Mesothelial cell of epicardium (in vitro differentiated cells): Measurements from ENCODE around the gene RTN4. TPM values are rescaled to one million over a fixed set of nuclear protein-coding genes. Genes with fewer than 3 reads are reported as not detected.

Source experiments
- DNase-seq, 2 experiments: peaks; one replicate each; pipeline ENCODE4 v3.0.0; 2021; ENCODE audit warnings: low spot score in 2 of 2; ENCODE audit not compliant: unreplicated experiment in 2 of 2
- H3K27ac Mint-ChIP-seq: 2 replicates; pipeline ENCODE4 v1.8.0; 2021; ENCODE audit warnings: mixed read lengths
- H3K27me3 Mint-ChIP-seq: 2 replicates; pipeline ENCODE4 v1.8.0; 2021; ENCODE audit warnings: low read depth, mixed read lengths
- H3K36me3 Mint-ChIP-seq: 2 replicates; pipeline ENCODE4 v1.8.0; 2021; ENCODE audit warnings: mixed read lengths
- H3K4me1 Mint-ChIP-seq: 2 replicates; pipeline ENCODE4 v1.8.0; 2021; ENCODE audit warnings: mixed read lengths
- H3K4me3 Mint-ChIP-seq: 2 replicates; pipeline ENCODE4 v1.8.0; 2021; ENCODE audit warnings: mild to moderate bottlenecking, moderate library complexity, mixed read lengths
- H3K9me3 Mint-ChIP-seq: 2 replicates; pipeline ENCODE4 v1.8.0; 2021; ENCODE audit warnings: mixed read lengths
- total RNA-seq: library from RNA; stranded (reverse); gene quantifications from 3 replicates; pipeline ENCODE4 v1.2.1, GENCODE V29; 2021
- TF ChIP-seq, protein P1 (sequence below): fragments of 200-600 bp; sonication (generic); IDR thresholded peaks from one replicate; pipeline ENCODE4 v1.5.0; 2021; ENCODE audit warnings: antibody characterized with exemption; ENCODE audit not compliant: unreplicated experiment

RTN4 gene
- total RNA-seq, 1 donor from 2014 or later, result 178 TPM

DNA sequence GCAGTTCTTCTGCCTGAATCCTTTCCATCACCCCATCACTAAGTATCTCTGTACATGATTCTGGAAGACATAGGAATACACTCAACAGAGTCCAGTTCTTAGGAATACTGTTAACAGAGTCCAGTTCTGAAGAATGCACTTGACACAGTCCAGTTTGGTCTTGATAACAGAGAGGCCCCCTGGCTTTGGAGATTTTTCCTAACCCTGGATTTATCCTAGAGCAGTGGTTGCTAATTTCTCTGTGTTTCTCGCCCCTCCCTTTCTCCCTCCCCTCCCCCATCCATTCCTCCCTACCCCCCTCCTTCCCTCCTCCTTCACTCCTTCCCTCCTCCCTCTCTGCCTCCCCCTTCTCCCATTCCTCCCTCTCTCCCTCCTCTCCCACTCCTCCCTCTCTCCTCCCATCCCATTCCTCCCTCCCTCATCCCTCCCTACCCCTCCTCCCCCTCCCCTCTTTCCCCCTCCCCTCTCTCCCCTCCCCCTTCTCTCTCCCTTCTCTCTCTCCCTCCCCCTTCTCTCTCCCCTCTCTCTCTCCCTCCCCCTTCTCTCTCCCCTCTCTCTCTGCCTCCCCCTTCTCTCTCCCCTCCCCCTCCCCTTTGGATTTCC is 105.4 kb downstream of the RTN4 start:
- no peaks in the 10 kb centered on the region for H3K27me3 Mint-ChIP-seq
- H3K4me3 Mint-ChIP-seq, result no peak overlapping the region
- TF ChIP-seq, protein P1, sequence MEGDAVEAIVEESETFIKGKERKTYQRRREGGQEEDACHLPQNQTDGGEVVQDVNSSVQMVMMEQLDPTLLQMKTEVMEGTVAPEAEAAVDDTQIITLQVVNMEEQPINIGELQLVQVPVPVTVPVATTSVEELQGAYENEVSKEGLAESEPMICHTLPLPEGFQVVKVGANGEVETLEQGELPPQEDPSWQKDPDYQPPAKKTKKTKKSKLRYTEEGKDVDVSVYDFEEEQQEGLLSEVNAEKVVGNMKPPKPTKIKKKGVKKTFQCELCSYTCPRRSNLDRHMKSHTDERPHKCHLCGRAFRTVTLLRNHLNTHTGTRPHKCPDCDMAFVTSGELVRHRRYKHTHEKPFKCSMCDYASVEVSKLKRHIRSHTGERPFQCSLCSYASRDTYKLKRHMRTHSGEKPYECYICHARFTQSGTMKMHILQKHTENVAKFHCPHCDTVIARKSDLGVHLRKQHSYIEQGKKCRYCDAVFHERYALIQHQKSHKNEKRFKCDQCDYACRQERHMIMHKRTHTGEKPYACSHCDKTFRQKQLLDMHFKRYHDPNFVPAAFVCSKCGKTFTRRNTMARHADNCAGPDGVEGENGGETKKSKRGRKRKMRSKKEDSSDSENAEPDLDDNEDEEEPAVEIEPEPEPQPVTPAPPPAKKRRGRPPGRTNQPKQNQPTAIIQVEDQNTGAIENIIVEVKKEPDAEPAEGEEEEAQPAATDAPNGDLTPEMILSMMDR, result no peak
- no peak for DNase-seq
- H3K9me3 Mint-ChIP-seq, result no peaks in the 10 kb centered on the region
- no peaks in the 10 kb centered on the region for H3K4me1 Mint-ChIP-seq
- H3K27ac Mint-ChIP-seq, result no peak overlapping the region
- H3K36me3 Mint-ChIP-seq, result no peaks in the 10 kb centered on the region

DNA sequence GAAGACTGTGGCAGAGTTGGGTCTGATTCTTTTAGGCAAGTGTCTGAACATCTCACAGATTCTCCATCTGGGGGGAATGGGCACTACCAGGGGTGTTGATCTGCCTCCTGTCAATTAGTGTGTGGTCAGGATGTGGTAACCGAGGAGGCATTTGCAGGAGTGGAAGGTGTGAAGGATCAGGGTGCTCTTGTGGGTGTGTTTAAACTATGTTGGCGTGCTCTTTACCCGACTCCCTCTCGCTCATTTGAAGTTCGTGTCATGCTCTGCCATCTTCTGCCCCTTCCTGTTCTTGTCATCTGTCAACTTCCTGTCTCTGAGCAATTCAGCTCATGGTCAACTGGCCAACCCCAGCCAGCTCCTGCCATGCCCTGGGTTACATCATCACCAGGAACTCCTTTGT is 107.9 kb downstream of the RTN4 start:
- TF ChIP-seq, protein P1, result no peak
- Mint-ChIP-seq H3K27me3 (no peaks in the 10 kb centered on the region), H3K4me3 (no peak overlapping the region), H3K9me3 (peaks cover 7% of the 10 kb centered on the region), H3K27ac (no peak overlapping the region), H3K4me1 (no peaks in the 10 kb centered on the region), H3K36me3 (no peaks in the 10 kb centered on the region)
- DNase-seq, result no peak

DNA sequence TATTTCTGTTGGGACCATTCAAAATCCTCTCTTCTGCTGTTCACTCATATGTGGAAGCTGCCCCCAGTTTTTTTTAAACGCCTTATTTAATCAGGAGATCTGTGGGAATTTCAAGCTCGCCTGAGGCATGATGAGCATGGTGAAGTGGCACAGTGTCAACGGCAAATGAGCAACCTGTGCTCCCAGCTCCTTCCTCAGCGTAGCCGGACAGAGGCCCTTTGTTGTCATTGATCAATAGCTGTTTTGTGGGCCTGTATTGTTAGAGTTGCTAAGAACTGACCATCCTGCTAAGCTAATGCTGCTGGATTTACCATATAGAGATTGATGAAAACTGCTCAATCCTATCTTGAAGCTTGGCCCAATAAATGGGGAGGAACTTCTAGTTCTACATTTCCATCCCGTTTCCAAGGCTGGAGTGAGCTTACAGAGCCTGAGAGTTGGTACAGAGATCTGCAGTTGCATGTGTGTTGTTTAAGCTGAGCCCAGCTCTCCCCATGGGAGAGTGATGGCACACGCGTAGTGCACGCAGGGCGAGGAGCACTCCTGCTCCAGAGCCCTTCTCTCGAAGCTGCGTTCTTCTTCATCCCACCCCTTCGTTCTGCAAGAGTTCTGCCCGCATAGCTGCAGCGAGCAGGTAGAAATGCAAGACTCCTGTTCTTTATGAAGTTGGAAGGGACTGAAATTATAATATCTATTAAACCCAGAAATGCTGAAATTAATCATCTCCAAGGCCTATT is 108.8 kb downstream of the RTN4 start:
- Mint-ChIP-seq H3K27ac (no peak overlapping the region), H3K4me3 (no peak overlapping the region), H3K4me1 (no peaks in the 10 kb centered on the region), H3K36me3 (no peaks in the 10 kb centered on the region), H3K9me3 (peaks cover 7% of the 10 kb centered on the region), H3K27me3 (no peaks in the 10 kb centered on the region)
- TF ChIP-seq, protein P1, result no peak
- DNase-seq, result no peak

DNA sequence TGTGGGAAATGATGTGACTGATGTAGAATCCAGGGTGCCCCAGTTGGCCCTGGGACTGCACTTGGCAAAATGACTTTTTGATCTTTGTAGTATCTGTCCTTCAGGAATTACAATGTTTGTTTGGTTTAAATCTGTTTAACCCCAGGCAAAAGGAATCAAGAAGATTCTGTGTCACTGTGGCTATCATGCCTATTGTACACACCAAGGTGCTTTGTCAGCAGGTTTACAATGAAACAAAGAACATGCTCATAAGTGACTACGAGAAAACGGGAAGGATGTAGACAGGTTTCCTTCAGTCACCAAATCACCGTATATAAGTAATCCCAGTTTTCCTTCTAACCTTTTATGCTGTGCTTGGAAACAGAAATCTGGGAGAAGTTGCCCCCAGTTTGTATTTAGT is 109.5 kb downstream of the RTN4 start:
- H3K27ac Mint-ChIP-seq, result no peak overlapping the region
- DNase-seq, result no peak
- no peak overlapping the region for H3K4me3 Mint-ChIP-seq
- no peaks in the 10 kb centered on the region for H3K27me3 Mint-ChIP-seq
- H3K9me3 Mint-ChIP-seq, result peaks cover 7% of the 10 kb centered on the region
- TF ChIP-seq, protein P1, result no peak
- H3K4me1 Mint-ChIP-seq, result no peaks in the 10 kb centered on the region
- no peaks in the 10 kb centered on the region for H3K36me3 Mint-ChIP-seq

DNA sequence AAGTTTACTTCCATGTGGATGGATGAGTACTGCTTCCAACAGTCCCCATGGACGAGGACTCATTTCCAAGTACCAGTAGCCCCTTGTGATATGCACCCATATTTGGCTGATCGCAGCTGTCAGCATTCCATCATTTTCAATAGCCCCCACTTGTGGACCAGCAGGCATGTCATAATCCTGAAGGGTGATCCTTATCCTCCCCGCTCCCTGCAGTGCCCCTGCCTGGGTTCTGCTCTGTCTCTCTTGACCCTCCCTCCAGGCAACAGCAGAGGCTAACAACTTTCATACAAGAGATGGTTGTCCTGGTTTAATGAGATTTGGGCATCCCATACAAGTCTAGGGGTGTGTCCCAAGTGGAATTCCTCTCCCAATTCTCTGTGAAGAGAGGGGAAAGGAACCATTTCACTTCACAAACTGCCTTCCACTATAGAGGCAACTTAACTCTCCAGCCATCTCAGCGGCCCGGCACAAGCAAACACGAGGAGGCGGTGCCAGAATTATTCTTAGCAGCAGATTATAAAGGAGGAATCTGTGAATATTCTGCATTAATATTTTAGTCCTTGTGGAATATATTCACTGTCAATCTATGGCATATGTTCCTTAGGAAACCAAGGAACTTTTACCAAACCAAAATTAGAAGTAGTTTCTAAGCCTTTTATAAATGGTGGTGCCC is 110.7 kb downstream of the RTN4 start:
- H3K36me3 Mint-ChIP-seq, result no peaks in the 10 kb centered on the region
- no peaks in the 10 kb centered on the region for H3K27me3 Mint-ChIP-seq
- TF ChIP-seq, protein P1, result no peak
- DNase-seq, result no peak
- no peaks in the 10 kb centered on the region for H3K4me1 Mint-ChIP-seq
- peaks cover 7% of the 10 kb centered on the region for H3K9me3 Mint-ChIP-seq
- H3K4me3 Mint-ChIP-seq, result no peak overlapping the region
- H3K27ac Mint-ChIP-seq, result no peak overlapping the region
